HG02885 (cell line): ENCODE data around the gene CBL.
"Not testable (repeated sequence)": the region's sequence is repeated elsewhere in the genome, so short reads cannot be mapped to it uniquely, and the experiment has no call there.

Experiments used
- ATAC-seq: cut with Tn5 transposase; IDR thresholded peaks from one replicate; pipeline ENCODE4 v1.9.1; 2021; ENCODE audit warnings: mild to moderate bottlenecking; ENCODE audit not compliant: unreplicated experiment, poor library complexity

Gene CBL

DNA sequence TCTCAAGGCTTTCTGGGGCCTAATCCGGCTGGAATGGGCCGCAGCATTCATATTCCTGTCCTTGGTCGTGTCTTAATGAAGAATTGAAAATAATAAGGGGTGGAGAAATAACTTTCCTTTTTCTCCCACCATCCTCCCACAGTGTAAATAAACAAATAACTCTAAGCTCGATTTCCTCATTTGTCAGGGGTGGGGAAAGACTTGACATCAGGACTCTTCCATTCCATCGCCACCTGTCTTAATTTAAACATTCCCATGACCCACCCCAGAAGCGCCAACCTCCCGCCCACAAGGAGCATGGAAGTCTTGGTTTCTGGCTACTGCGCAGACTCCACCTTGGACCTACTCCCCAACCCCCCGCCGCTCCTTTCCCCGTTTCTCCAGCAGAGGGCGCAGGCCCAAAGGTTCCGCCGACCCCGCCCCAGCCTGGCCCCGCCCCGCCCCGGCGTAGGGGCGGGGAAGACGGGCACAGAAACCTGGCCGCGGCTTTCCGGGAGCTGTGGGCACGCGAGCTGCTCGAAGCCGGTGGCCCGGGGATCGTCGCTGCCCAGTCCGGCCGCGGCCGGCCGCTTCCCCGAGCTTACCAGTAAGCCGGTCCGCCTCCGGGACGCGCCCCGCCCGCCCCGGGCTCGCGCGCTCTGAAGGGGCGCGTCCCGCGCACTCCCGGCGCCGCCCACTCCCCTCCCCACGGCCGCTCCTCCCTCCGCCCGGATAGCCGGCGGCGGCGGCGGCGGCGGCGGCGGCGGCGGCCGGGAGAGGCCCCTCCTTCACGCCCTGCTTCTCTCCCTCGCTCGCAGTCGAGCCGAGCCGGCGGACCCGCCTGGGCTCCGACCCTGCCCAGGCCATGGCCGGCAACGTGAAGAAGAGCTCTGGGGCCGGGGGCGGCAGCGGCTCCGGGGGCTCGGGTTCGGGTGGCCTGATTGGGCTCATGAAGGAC, at the start of gene CBL:
Gene CBL, plus strand, starts transcription at position 766 of the 937 bp plus-strand sequence. Its CDS starts 79 bp downstream, at position 845.
- peak; percentile 84 for ATAC-seq

- no peak for ATAC-seq
Observed at GRCh38 chr11:119156496-119156895, 49.6 kb upstream of the CBL start.

DNA sequence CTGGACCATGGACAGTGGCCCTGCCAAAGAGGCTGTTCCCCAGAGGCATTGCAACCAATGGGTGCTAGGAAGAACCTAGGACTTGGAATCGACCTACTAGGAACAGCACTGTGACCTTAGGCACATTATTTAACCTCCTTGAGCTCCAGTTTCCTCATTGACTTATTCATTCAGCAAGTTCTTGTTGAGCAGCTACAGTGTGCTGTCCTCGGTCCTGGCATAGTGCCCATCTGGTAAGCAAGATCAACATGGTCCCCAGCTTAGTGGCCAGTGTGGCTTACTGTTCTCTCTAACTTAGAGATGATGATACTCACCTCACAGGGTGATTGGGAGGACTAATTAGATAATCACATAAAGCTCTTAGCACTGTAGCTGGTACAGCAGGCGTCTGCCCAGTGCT, 49.1 kb upstream of the CBL start:
- no peak for ATAC-seq

DNA sequence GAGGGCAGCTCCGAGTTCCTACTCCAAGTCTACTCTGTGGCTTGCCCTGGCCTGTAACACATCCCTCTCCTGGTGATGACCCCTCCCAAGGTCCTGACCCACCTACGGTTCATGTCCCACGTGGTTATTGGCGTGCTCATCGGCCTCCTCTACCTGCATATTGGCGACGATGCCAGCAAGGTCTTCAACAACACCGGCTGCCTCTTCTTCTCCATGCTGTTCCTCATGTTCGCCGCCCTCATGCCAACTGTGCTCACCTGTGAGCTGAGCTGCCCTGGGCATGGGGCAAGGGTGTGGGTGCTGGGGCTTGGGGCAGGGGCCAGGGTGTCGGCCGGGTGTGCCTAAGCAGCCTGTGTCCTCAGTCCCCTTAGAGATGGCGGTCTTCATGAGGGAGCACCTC, 47.7 kb upstream of the CBL start:
- no peak for ATAC-seq

GRCh38 chr11:119160151-119160550, 46.0 kb upstream of the CBL start:
- ATAC-seq, result no peak

DNA sequence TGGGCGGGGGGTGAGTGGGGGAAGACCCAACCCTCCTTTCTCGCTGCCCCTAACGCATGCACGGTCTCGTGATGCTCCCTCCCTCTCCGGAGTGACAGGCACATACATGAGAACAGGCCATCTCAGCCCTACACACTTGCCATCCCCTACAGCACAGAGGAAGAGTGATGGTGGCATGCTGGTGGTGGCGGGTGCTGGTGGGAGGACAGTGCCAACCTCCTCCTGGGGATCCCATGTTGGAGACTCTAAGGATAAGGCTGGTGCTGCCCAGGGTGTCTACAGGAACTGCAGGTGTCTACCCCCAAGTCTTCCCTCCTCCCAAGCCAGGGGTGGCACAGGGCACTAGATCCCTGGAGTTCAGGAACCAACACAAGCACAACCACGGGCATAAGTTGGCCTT, 44.3 kb upstream of the CBL start:
- no peak for ATAC-seq

GRCh38 chr11:119166368-119167076, 39.6 kb upstream of the CBL start:
- no peak for ATAC-seq

- ATAC-seq, result not testable (repeated sequence)
Observed at GRCh38 chr11:119167077-119167458, 39.1 kb upstream of the CBL start.

DNA sequence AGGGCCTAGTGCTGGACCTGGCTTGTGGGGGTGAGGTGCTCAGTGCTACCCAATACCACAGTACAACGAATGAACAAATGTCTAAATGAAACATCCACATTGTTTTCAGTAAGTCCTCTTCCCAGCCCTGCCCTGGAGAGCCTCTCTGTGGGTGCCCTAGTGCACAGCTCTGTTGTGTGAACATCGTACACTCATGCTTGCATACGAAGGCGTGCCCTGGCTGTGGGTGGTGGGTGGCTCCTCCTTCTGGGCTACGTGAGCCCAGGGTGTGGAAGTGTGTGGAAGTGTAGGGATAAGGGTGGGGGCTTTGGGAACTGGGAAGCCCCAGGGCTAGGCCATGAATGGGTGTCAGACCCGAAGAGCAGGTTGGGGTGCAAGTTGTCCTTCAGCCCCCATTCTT, 38.2 kb upstream of the CBL start:
- no peak for ATAC-seq

GRCh38 chr11:119168471-119169281, 37.5 kb upstream of the CBL start, which contains the start of gene NLRX1:
TSS of gene NLRX1 (plus strand) at chr11:119168725. CDS start at chr11:119171404, 2,679 bp downstream.
- peak; percentile 94 for ATAC-seq

DNA sequence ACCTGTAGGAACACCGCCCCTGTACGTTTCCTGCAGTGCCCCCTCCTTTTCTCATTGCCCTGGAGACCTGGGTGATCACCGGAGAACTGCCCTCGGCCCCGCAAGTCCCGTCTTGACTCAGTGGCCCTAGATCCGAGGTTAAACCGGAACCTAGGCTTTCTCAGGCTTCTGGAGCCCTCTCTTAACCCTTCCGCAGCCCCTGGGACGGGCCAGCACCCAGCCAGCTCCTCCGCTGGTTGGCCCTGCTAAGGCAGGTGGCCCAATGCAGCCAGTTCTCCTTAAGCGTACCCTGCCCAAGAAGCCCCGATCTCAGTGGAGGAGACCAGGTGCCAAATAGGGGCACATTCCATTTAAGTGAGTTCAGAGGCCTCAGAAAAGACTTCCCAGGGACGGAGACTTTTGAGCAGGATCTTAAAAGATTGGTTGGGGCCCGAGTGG, 36.8 kb upstream of the CBL start:
- peak; percentile 30 for ATAC-seq

DNA sequence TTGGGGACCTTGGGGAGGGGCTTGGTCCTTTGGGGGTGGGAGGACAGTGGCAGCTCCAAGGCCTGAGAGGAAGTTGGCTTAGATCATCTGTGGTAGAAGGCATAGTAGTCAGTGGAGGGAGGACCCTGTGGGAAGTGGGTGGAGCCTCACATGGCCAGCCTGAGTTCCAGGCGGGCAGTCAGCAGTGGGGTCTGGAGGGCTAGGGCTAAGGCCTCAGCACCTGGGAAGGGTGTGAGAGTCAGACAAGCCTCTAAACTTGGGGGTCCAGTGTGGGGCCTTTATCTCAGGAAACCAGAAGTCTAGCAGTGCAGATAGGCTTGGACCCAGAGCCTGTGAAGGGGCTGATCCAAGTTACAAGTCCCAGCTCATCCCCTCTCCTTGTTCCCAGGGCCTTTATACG, 33.6 kb upstream of the CBL start:
- ATAC-seq, result no peak

- no peak for ATAC-seq
Observed at GRCh38 chr11:119173453-119173852, 32.7 kb upstream of the CBL start.

DNA sequence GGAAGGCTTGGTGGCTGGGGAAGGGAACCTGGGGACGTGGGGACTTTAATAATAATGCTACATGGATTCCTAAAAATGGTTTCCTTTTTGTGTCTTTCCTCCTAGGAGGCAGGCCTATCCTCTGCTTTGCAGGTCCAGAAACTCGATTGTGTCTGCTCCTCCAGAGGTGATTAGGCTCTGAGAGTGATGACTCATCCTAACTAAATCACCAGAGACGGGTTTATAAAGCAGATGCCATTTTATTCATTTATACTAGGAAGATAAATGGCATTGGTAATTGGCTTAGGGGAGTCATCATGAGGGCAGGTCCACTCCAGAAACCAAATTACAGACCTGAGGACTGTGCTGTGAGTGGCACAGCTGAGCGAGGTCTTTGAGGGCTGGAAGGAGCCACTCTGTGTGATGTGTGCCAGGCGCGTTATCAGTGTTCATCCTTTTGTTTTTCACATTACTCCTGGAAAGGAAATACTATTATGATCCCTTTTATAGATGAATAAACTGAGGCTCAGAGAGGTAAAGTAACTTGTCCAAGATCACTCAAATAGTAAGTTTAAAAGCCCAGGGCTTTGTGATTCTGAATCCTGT, 30.6 kb upstream of the CBL start:
- no peak for ATAC-seq

GRCh38 chr11:119178166-119178680, 27.9 kb upstream of the CBL start:
- ATAC-seq, result no peak

- ATAC-seq, result no peak
Observed at GRCh38 chr11:119179342-119179741, 26.8 kb upstream of the CBL start.

GRCh38 chr11:119179983-119180382, 26.2 kb upstream of the CBL start:
- ATAC-seq, result no peak

GRCh38 chr11:119180729-119181676, 25.1 kb upstream of the CBL start:
- ATAC-seq, result no peak
